Endothelial cell of umbilical vein (primary cell): ENCODE measurements around the gene MYO5B. TPM values are rescaled to one million over a fixed set of nuclear protein-coding genes. Genes with fewer than 3 reads are reported as not detected.

Source experiments
- BruUV-seq: library from RNA; stranded (reverse); fragments of 400-500 nt; replicated peaks from 2 replicates; lab custom pipeline; 2021; lab: Mats Ljungman, UMichigan
- CTCF ChIA-PET: fragments of 300-600, 350-600 bp; sonication (Branson Sonifier 250); formaldehyde crosslinking; loops from one replicate; lab custom pipeline; 2021; ENCODE audit warnings: antibody characterized with exemption, inconsistent platforms; lab: Charles Lee
- POLR2A ChIA-PET: fragments of 300-600, 350-600 bp; sonication (Branson Sonifier 250); formaldehyde crosslinking; loops from one replicate; lab custom pipeline; 2021; ENCODE audit warnings: antibody characterized with exemption, inconsistent platforms; lab: Charles Lee
- DNase-seq: peaks from one replicate; pipeline ENCODE4 v3.0.0-alpha.2; 2011; ENCODE audit warnings: low read depth, low spot score
- FAIRE-seq: peaks from 2 replicates; lab custom pipeline; 2011; peaks lifted over from hg19 to GRCh38; lab: Jason Lieb, UNC
- H2AFZ ChIP-seq: 2 replicates; pipeline ENCODE4 v1.6.0; 2012; ENCODE audit warnings: low read depth, low read length, control low read depth, inconsistent platforms
- H3K27ac ChIP-seq: 2 replicates; pipeline ENCODE4 v1.5.1; 2011; ENCODE audit warnings: low read depth, mild to moderate bottlenecking, control low read depth, low read length, moderate library complexity; ENCODE audit not compliant: insufficient read depth
- H3K27me3 ChIP-seq, 2 experiments: 2 replicates each; pipeline versions ENCODE4 v1.6.0 to v1.6.1; 2011; ENCODE audit warnings: low read length in 2 of 2, mixed read lengths in 1 of 2; ENCODE audit not compliant: control insufficient read depth in 2 of 2, insufficient read depth in 2 of 2
- H3K36me3 ChIP-seq, 2 experiments: 2 replicates in 1 of 2; 3 replicates in 1 of 2; pipeline ENCODE4 v1.5.1; 2011; ENCODE audit warnings: low read length in 2 of 2, mild to moderate bottlenecking in 1 of 2, moderate library complexity in 1 of 2; ENCODE audit not compliant: control insufficient read depth in 2 of 2, insufficient read depth in 2 of 2; ENCODE audit errors: extremely low read depth in 1 of 2
- H3K4me1 ChIP-seq: 3 replicates; pipeline ENCODE4 v1.5.1; 2011; ENCODE audit warnings: mild to moderate bottlenecking, low read length; ENCODE audit not compliant: control insufficient read depth, insufficient read depth; ENCODE audit errors: extremely low read depth
- H3K4me2 ChIP-seq: 2 replicates; pipeline ENCODE4 v1.6.1; 2011; ENCODE audit warnings: low read length, control low read depth, mixed read lengths; ENCODE audit not compliant: insufficient read depth
- H3K4me3 ChIP-seq, 3 experiments: fragments of 200-600 bp in 1 of 3; sonication (generic), shearing (Covaris generic) in 1 of 3; replicated peaks in 1 of 3; 2 replicates each; pipeline ENCODE4 v1.5.1; 2011 to 2016; ENCODE audit warnings: control low read depth in 3 of 3, low read length in 3 of 3, mild to moderate bottlenecking in 2 of 3, inconsistent platforms in 1 of 3, low read depth in 1 of 3, moderate library complexity in 1 of 3; ENCODE audit not compliant: insufficient read depth in 1 of 3
- H3K79me2 ChIP-seq: 2 replicates; pipeline ENCODE4 v1.6.0; 2012; ENCODE audit warnings: low read length, inconsistent platforms; ENCODE audit not compliant: control insufficient read depth, insufficient read depth
- H3K9ac ChIP-seq: replicated peaks from 2 replicates; pipeline ENCODE3; 2011; ENCODE audit warnings: low read length, control low read depth; ENCODE audit not compliant: insufficient read depth; ENCODE audit errors: extremely low read depth
- H3K9me1 ChIP-seq: replicated peaks from 3 replicates; pipeline ENCODE4 v1.6.0; 2011; ENCODE audit warnings: mild to moderate bottlenecking, low read length; ENCODE audit not compliant: control insufficient read depth, insufficient read depth; ENCODE audit errors: extremely low read depth
- H3K9me3 ChIP-seq: replicated peaks from 2 replicates; pipeline ENCODE4 v1.5.1; 2012; ENCODE audit warnings: low read length, inconsistent platforms; ENCODE audit not compliant: control insufficient read depth, insufficient read depth
- H4K20me1 ChIP-seq: replicated peaks from 2 replicates; pipeline ENCODE3; 2011; ENCODE audit warnings: mild to moderate bottlenecking, low read length; ENCODE audit not compliant: control insufficient read depth, insufficient read depth; ENCODE audit errors: extremely low read depth
- CTCF ChIP-seq, 2 donors: IDR thresholded peaks; 1 replicate in 1 of 2; 2 replicates in 1 of 2; pipeline ENCODE4 v1.5.1; 2011; ENCODE audit warnings: low read length in 2 of 2, mild to moderate bottlenecking in 2 of 2, moderate library complexity in 2 of 2, control low read depth in 1 of 2, inconsistent platforms in 1 of 2, low read depth in 1 of 2; ENCODE audit not compliant: insufficient read depth in 1 of 2; ENCODE audit errors: extremely low read depth in 1 of 2
- EZH2 ChIP-seq: IDR thresholded peaks from 2 replicates; pipeline ENCODE4 v1.6.1; 2012; ENCODE audit warnings: borderline replicate concordance, low read depth, mild to moderate bottlenecking, moderate library complexity, low read length, inconsistent platforms; ENCODE audit not compliant: severe bottlenecking
- FOS ChIP-seq: IDR thresholded peaks from 2 replicates; pipeline ENCODE4 v1.6.1; 2011; ENCODE audit warnings: mild to moderate bottlenecking, low read length, moderate library complexity, borderline replicate concordance; ENCODE audit not compliant: insufficient read depth
- GATA2 ChIP-seq: IDR thresholded peaks from 2 replicates; pipeline ENCODE4 v1.7.0; 2011; ENCODE audit warnings: low read depth, mild to moderate bottlenecking, moderate library complexity, mixed read lengths, low read length; ENCODE audit not compliant: insufficient read length, insufficient read depth
- JUN ChIP-seq: IDR thresholded peaks from 2 replicates; pipeline ENCODE4 v1.6.1; 2011; ENCODE audit warnings: borderline replicate concordance, low read depth; ENCODE audit not compliant: insufficient read length, insufficient read depth
- MYC ChIP-seq: IDR thresholded peaks from one replicate; pipeline ENCODE4 v1.6.1; 2011; ENCODE audit warnings: mild to moderate bottlenecking, low read depth, low read length
- POLR2A ChIP-seq: IDR thresholded peaks from 2 replicates; pipeline ENCODE4 v1.6.1; 2012; ENCODE audit warnings: low read depth, mild to moderate bottlenecking, control low read depth, low read length
- POLR2AphosphoS5 ChIP-seq: IDR thresholded peaks from 2 replicates; pipeline ENCODE4 v1.6.1; 2012; ENCODE audit warnings: low read depth, mild to moderate bottlenecking, control low read depth, low read length, moderate library complexity; ENCODE audit not compliant: insufficient read depth
- dilution Hi-C: fragments of 300-500 bp; cut with MboI; formaldehyde crosslinking; loops from one replicate; pipeline ENCODE4 v1.15.0; 2019; ENCODE audit warnings: low sequenced_read_pairs; ENCODE audit not compliant: extremely low pct_ligation_motif_present
- intact Hi-C: fragments of 100-400 bp; cut with micrococcal nuclease; formaldehyde crosslinking; loops from one replicate; pipeline ENCODE4 v1.10.0; 2022
- polyA plus RNA-seq, 4 experiments: library from polyadenylated mRNA; depleted of rRNA in 3 of 4; stranded (reverse) in 3 of 4; unstranded in 1 of 4; fragments of >200 nt; gene quantifications; 2 replicates each; pipeline versions ENCODE4 v1.2.1 to v1.2.3, GENCODE V29; 2011 to 2012; ENCODE audit warnings: missing spikeins in 1 of 4
- total RNA-seq: library from RNA; stranded (reverse); gene quantifications from 2 replicates; pipeline ENCODE4 v1.2.3, GENCODE V29; 2021
- TF ChIP-seq, protein P1 (sequence below): IDR thresholded peaks from 2 replicates; pipeline ENCODE4 v1.6.1; 2011; ENCODE audit not compliant: insufficient read depth, insufficient read length

The MYO5B gene
- total and polyA plus RNA-seq, 2 donors (not counting 3 experiments of a cell fraction or from before 2014, with no cell fraction given), result 0.54 to 1.1 TPM

DNA sequence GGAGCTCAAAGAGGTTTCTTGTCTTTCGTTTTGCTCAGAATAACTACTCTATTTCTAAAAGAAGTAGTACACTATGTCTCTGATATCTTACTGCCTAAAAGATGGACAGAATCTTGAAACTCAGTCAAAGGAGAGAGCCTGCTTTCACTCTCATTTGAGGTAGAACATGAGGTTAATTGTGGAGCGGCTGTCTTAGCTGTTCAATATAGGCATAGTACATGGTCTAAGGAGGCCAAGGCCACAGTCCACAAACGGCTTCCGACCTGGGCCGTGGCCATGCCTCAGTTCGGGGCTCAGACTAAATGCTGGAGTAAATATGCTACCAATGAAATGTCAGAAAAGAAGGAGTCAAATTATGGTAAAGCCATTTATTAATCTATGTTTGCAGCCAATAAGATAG lies 195.8 kb downstream of the MYO5B start:
- dilution Hi-C loops, result no loop called here
- Histone ChIP-seq H4K20me1 (no peaks in the 10 kb centered on the region), H3K27ac (no peak overlapping the region), H3K27me3 (no peaks in the 10 kb centered on the region), H3K4me3 (no peak overlapping the region), H3K79me2 (no peaks in the 10 kb centered on the region), H3K9ac (no peak overlapping the region), H3K9me1 (no peaks in the 10 kb centered on the region), H3K9me3 (no peaks in the 10 kb centered on the region), H2AFZ (no peak overlapping the region), H3K4me2 (no peak overlapping the region), H3K36me3 (no peaks in the 10 kb centered on the region), H3K4me1 (no peaks in the 10 kb centered on the region)
- POLR2A ChIA-PET, result no interaction called here
- no TSS peak for BruUV-seq
- intact Hi-C loops, result no loop called here
- CTCF ChIA-PET, result no interaction called here
- TF ChIP-seq FOS (no peak), GATA2 (no peak), POLR2A (no peak), EZH2 (no peak), CTCF (IDR thresholded peaks at IDR 0.05; ENCODE audit: extremely low read depth in 1 of 2, insufficient read depth in 1 of 2, low read depth in 1 of 2, low read length in 2 of 2) (no peak), JUN (no peak), MYC (no peak), POLR2AphosphoS5 (no peak)
- TF ChIP-seq, protein P1, sequence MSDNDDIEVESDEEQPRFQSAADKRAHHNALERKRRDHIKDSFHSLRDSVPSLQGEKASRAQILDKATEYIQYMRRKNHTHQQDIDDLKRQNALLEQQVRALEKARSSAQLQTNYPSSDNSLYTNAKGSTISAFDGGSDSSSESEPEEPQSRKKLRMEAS, result no peak
- FAIRE-seq (no peak), DNase-seq (no peak)
